ENCODE results near the gene C1QTNF8.

The C1QTNF8 gene

DNA sequence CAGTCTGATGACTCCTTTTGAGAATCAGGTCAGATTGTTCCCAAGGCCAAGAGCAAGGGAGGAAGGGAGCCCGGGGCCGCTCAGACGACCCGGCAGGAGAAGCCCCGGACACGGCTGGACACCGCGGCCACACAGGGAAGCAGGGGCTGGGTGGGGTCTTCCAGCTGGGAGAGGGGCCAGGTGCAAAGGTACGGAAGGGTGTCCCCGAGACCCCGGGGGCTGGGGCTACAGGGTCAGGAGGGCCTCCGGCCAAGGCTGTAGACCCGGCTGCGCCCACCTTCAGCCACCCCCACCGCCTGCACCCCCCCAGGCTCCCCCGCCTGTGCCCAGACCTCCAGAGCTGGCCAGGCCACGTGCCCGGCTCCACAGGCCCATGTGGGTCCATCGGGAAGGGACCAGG lies 21.9 kb upstream of the C1QTNF8 start:
- FAIRE-seq (no peak), DNase-seq (ENCODE audit: insufficient read length) (no peak)
- no peak for TF ChIP-seq TAF1 (IDR thresholded peaks at IDR 0.05; ENCODE audit: borderline replicate concordance, low read depth, low read length)
- no peak for TF ChIP-seq POLR2AphosphoS5 (IDR thresholded peaks at IDR 0.05; ENCODE audit: low read depth, low read length)
- no peak for TF ChIP-seq POLR2A (IDR thresholded peaks at IDR 0.05; ENCODE audit: low read depth, low read length)

DNA sequence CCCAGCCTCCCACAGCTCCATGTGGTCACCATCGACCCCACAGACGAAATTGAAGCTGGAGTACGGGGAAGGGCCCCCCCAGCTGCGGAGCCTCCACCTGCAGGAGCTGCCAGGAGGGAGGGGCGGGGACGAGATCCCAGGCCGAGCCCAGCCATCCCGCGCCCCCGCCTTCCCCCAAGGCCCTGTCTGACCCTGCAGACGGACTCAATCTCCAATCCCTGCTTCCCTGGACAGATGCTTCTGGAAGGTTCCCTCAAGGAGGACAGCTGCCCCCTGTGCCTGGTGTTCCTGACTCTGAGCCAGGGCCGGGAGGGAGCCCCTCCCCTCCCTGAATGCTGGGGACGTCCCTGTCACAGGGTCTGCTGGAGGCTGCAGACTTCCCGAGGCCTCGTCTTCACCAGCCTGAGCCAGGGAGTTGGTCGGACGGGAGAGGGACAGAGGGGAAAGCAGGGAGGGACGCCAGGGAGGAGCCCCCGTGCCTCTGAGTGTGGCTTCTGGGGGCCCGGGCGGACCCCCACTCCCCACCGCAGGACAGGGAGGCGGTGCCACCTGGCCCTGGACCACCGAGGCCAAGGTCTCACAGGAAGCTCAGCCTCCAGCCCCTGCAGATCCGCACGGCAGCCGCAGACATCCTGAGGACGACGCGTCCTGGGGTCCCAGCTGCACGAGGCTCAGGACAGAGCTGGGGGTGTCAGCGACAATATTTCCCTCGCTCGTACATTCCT lies 21.3 kb upstream of the C1QTNF8 start:
- DNase-seq (ENCODE audit: insufficient read length) (no peak), FAIRE-seq (no peak)
- TF ChIP-seq POLR2AphosphoS5 (IDR thresholded peaks at IDR 0.05; ENCODE audit: low read depth, low read length) = no peak
- no peak for TF ChIP-seq TAF1 (IDR thresholded peaks at IDR 0.05; ENCODE audit: borderline replicate concordance, low read depth, low read length)
- no peak for TF ChIP-seq POLR2A (IDR thresholded peaks at IDR 0.05; ENCODE audit: low read depth, low read length)

DNA sequence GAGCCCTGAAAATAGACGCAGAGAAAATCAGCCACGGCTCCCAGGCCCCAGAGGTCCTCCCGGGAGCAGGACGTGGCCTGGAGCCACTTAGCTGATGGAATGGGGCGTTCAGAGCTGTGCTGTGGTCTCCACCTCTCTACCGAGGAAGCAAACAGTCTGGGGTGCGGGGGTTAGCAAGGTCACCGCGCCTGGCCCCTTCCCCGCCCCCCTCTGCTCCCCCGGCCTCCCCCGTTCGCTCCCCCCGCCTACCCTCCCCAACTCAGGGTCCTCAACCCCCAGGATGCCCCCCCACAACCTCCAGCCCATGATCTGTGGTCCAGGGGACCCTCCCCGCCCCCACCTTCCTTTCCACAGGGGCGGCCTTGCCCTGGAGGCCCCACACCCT lies 20.6 kb upstream of the C1QTNF8 start:
- FAIRE-seq (no peak), DNase-seq (ENCODE audit: insufficient read length) (no peak)
- TF ChIP-seq POLR2A (IDR thresholded peaks at IDR 0.05; ENCODE audit: low read depth, low read length) (no peak), POLR2AphosphoS5 (IDR thresholded peaks at IDR 0.05; ENCODE audit: low read depth, low read length) (no peak), TAF1 (IDR thresholded peaks at IDR 0.05; ENCODE audit: borderline replicate concordance, low read depth, low read length) (no peak)

DNA sequence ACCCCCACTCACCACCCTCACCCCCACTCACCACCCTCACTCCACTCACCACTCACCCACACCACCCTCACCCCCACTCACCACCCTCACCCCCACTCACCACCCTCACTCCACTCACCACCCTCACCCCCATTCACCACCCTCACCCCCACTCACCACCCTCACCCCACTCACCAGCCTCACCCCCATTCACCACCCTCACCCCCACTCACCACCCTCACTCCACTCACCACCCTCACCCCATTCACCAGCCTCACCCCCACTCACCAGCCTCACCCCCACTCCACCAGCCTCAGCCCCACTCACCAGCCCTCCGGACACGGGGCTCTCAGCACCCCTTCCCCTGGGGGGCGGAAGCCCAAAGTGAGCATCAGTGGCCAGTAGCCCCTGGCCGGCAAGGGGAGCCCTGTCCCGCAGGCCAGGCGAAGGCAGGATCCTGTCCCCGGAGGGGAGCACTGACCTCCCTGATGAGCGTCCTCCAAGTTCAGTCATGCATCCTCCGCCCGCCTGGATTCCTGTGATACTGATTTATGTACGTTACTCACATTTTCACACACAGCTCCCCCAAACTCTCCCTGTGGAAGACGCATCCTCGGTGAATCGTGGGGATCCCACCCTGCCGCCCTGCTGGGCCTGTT lies 18.0 kb upstream of the C1QTNF8 start:
- FAIRE-seq (no peak), DNase-seq (ENCODE audit: insufficient read length) (no peak)
- TF ChIP-seq TAF1 (IDR thresholded peaks at IDR 0.05; ENCODE audit: borderline replicate concordance, low read depth, low read length) = no peak

DNA sequence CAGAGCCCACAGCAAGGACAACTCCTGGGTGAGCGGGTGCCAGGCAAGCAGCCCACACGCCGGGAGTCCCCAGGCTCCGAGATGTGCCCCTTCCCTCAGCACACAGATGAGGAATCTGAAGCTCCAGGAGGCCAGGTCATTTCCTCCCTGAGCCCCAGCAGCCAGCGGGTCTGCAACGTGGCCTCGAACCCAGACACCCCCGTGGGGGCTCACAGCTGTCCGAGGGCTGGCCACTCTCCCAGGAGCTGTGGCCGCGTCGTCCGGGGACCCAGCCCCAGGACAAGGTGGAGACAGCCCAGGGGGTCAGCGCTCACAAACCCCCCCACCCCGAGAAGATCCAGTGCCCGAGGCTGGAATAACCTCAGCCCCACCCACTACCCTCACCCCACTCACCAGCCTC lies 17.4 kb upstream of the C1QTNF8 start:
- TF ChIP-seq POLR2AphosphoS5 (IDR thresholded peaks at IDR 0.05; ENCODE audit: low read depth, low read length) (no peak), TAF1 (IDR thresholded peaks at IDR 0.05; ENCODE audit: borderline replicate concordance, low read depth, low read length) (no peak), POLR2A (IDR thresholded peaks at IDR 0.05; ENCODE audit: low read depth, low read length) (no peak)
- DNase-seq (ENCODE audit: insufficient read length) = no peak
- FAIRE-seq = no peak

DNA sequence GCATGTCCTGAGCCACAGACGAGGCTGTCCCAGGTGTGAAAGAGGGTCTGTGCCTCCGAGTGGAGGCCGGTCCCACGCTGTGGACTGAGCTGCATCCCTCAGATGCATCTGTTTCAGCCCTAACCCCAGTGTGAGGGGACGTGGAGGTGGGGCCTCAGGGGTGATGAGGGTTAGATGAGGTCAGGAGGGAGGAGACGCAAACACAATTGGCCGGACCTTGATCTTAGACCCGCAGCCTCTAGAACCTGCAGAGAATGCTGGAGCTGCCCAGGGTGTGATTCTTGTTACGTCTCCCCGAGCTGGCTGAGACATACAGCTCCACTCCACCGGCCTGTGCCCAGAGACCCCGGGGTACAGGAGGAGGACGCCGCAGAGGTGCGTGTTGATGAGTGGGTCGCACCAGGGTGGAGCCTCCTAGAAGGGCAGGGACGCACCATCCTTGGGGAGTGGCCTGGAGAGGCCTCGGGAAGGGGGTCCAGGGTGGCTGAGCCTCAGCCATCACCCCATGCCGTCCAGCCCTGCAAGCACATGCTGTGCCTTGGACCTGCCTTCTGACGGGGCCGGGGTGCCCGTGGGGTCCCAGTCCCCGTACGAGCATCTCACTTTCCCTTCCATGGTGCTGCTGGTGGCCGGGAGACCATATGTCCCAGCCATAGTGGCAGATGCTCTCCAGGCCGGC lies 16.6 kb upstream of the C1QTNF8 start:
- no peak for FAIRE-seq
- TF ChIP-seq POLR2AphosphoS5 (IDR thresholded peaks at IDR 0.05; ENCODE audit: low read depth, low read length) (no peak), TAF1 (IDR thresholded peaks at IDR 0.05; ENCODE audit: borderline replicate concordance, low read depth, low read length) (no peak), POLR2A (IDR thresholded peaks at IDR 0.05; ENCODE audit: low read depth, low read length) (no peak)
- DNase-seq (ENCODE audit: insufficient read length) = no peak

DNA sequence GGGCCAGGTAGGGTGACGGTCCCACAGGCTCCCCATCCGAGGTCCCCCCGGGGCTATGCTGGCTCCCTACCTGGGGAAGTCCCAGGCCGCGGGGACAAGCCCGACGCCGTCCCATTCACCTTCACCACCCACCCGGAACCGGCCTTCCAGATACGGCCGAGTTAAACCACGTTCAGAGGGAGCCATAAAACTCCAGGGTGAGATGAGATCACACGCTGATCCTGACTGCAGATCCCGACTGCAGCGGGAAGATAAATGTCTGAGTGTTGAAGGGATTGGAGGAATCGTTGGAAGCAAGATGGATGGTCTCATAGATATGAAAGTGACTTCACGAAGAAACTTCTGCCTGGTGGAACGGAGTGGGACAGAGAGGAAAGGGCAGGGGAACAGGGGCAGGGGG lies 13.6 kb upstream of the C1QTNF8 start:
- no peak for DNase-seq (ENCODE audit: insufficient read length)
- no peak for FAIRE-seq
- TF ChIP-seq TAF1 (IDR thresholded peaks at IDR 0.05; ENCODE audit: borderline replicate concordance, low read depth, low read length) (no peak), POLR2A (IDR thresholded peaks at IDR 0.05; ENCODE audit: low read depth, low read length) (no peak), POLR2AphosphoS5 (IDR thresholded peaks at IDR 0.05; ENCODE audit: low read depth, low read length) (no peak)

DNA sequence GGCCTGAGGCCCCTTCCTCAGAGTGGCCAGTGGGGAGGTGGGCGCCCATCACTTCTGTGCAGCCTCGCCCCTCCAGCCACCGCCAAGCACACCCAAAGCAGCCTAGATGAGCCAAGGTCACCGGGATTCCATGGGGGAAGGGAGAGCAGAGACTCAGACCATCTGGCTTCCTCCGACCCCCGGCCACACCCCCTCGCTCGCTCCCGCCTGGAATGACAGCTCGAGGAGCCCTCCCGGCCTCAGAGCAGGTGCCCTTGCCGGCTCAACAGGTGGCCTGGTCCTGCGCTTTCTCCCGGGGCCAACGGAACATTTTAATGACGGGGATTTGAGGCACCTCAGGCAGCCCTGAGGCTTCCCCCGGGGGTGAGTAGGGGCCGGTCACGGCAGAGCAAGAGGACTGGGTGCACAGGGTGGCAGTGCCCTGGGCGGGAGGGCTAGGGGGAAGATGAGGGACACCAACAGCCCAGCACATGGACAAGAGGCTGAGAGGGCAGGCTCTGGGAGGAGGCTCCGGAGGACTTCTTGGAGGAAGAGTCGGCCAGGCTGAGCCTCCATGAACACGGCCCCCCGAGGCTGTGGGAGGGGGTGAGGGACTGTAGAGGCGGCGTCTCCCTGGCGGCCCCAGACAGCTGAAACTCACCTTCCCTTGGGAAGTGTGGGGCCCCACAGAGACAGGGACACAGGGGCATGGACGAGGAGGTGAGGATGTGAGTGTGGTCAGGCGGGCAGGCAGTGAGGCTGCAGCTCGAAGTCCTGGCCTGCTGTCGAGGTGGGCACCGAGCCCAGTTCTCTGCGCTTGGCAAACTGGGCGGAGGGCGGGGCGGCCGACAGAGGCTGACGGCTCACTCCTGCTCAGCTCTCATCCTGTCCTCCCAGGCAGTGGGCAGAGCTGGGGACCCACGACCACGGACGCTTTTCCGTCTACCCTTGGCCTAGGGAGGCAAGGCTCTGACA lies 12.5 kb upstream of the C1QTNF8 start:
- TF ChIP-seq POLR2A (IDR thresholded peaks at IDR 0.05; ENCODE audit: low read depth, low read length) (no peak), TAF1 (IDR thresholded peaks at IDR 0.05; ENCODE audit: borderline replicate concordance, low read depth, low read length) (no peak), POLR2AphosphoS5 (IDR thresholded peaks at IDR 0.05; ENCODE audit: low read depth, low read length) (no peak)
- FAIRE-seq (no peak), DNase-seq (ENCODE audit: insufficient read length) (no peak)

DNA sequence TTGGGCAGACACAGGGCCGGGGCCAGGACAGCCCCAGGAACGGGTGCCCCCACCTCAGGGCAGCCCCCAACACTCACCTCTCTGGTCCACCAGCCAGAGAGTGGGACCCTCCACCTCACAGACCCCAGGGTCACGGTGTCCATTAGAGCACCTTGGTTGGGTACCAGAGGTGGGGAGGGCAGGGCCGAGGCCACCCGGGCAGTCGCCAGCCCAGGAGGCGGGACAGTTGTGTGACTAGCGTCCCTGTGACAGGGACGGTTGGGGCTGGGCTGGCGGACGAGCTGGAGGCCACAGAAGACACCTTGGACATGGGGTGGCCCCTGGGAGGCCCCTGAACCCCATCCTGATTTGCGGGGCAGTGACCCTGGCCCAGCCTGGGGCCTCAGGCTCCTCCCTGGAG lies 11.7 kb upstream of the C1QTNF8 start:
- DNase-seq (ENCODE audit: insufficient read length) = no peak
- TF ChIP-seq TAF1 (IDR thresholded peaks at IDR 0.05; ENCODE audit: borderline replicate concordance, low read depth, low read length) (no peak), POLR2A (IDR thresholded peaks at IDR 0.05; ENCODE audit: low read depth, low read length) (no peak), POLR2AphosphoS5 (IDR thresholded peaks at IDR 0.05; ENCODE audit: low read depth, low read length) (no peak)
- FAIRE-seq = no peak

DNA sequence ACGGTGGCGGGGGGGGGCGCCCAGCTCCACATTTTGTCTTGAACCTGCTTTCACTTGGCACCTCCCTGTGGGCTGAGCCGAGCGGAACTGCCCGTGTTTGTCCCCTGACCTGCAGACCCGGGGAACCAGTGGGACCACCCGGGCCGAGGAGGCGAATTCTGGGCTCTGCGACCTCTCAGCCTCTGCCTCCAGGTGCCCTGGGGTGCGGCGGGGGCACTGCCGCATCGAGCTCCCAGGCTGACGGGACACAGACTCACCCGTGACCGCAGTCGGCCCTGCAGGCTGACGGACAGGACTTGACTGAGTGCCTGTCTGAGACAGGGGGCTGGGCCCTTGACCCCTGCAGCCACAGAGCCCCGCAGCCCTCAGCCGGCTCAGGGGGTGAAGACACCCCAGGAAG lies 11.1 kb upstream of the C1QTNF8 start:
- TF ChIP-seq POLR2AphosphoS5 (IDR thresholded peaks at IDR 0.05; ENCODE audit: low read depth, low read length) (no peak), POLR2A (IDR thresholded peaks at IDR 0.05; ENCODE audit: low read depth, low read length) (no peak), TAF1 (IDR thresholded peaks at IDR 0.05; ENCODE audit: borderline replicate concordance, low read depth, low read length) (no peak)
- DNase-seq (ENCODE audit: insufficient read length) (no peak), FAIRE-seq (no peak)

DNA sequence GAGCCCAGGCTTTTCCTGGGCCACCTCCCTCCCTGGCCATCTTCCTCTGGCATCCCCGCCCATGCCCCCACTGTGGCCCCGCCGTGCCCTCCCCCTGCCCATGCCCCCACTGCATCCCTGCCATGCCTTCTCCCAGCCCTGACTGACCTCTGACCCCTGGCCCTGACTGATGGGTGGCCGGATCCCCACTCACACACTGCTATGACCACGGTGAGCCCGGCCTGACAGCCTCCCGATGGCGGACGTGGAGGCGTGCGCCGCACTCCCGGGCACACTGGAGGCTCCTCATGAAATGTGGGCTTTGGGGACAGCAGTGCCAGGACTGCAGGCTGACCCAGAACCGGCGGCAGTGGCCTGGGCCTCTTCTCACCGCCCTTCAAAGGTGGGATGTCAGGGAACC lies 10.6 kb upstream of the C1QTNF8 start:
- DNase-seq (ENCODE audit: insufficient read length) (no peak), FAIRE-seq (no peak)
- TF ChIP-seq POLR2A (IDR thresholded peaks at IDR 0.05; ENCODE audit: low read depth, low read length) (no peak), POLR2AphosphoS5 (IDR thresholded peaks at IDR 0.05; ENCODE audit: low read depth, low read length) (no peak), TAF1 (IDR thresholded peaks at IDR 0.05; ENCODE audit: borderline replicate concordance, low read depth, low read length) (no peak)

Data from GM12892 (cell line).